HL-60 (cell line): ENCODE measurements around the gene GABBR1.
A peak's percentile ranks its signal among the peaks of the same experiment; 100 is the strongest.

Source experiments
- DNase-seq, 2 experiments: peaks; one replicate each; pipeline ENCODE4 v3.0.0-alpha.2; 2010 to 2020; ENCODE audit warnings: low read depth in 1 of 2, low spot score in 1 of 2
- H3K27ac ChIP-seq: fragments of 250-450 bp; sonication (Bioruptor Pico); replicated peaks from 2 replicates; pipeline ENCODE4 v1.5.1; 2020; ENCODE audit warnings: mild to moderate bottlenecking, moderate library complexity
- H3K27me3 ChIP-seq: fragments of 250-450 bp; sonication (Bioruptor Pico); 2 replicates; pipeline ENCODE4 v1.5.1; 2021; ENCODE audit warnings: mild to moderate bottlenecking, moderate library complexity; ENCODE audit not compliant: insufficient read depth, poor library complexity, severe bottlenecking
- H3K4me3 ChIP-seq: replicated peaks from 2 replicates; pipeline ENCODE4 v1.5.1; 2011; ENCODE audit warnings: mild to moderate bottlenecking, control low read depth, low read length; ENCODE audit not compliant: insufficient read depth
- CTCF ChIP-seq: IDR thresholded peaks from one replicate; pipeline ENCODE4 v1.5.1; 2011; ENCODE audit warnings: low read length, control low read depth, inconsistent platforms; ENCODE audit not compliant: insufficient read depth
- GABPA ChIP-seq: IDR thresholded peaks from 2 replicates; pipeline ENCODE4 v1.6.1; 2012; ENCODE audit warnings: low read depth
- POLR2AphosphoS5 ChIP-seq: IDR thresholded peaks from 2 replicates; pipeline ENCODE4 v1.6.1; 2012; ENCODE audit warnings: low read depth
- REST ChIP-seq: IDR thresholded peaks from 2 replicates; pipeline ENCODE4 v1.6.1; 2012; ENCODE audit warnings: low read depth; ENCODE audit not compliant: insufficient replicate concordance
- SPI1 ChIP-seq: IDR thresholded peaks from 2 replicates; pipeline ENCODE4 v1.6.1; 2012; ENCODE audit warnings: low read depth, mild to moderate bottlenecking, borderline replicate concordance
- long read RNA-seq: library from polyadenylated mRNA; unstranded; transcript quantifications from one replicate; pipeline ENCODE4 v2.0.0, GENCODE V29; 2020

The GABBR1 gene
- long read RNA-seq = 0 reads

- H3K27ac ChIP-seq = no peak within 1 kb of the TSS
- TF ChIP-seq SPI1 (no peak), CTCF (no peak), REST (peak; percentile 62), POLR2AphosphoS5 (no peak), GABPA (no peak)
- peaks cover 52% of the 10 kb centered on the region for H3K27me3 ChIP-seq
- peak within 1 kb of the TSS; percentile 28 for H3K4me3 ChIP-seq
- DNase-seq = peak in 1 of 2 experiments; percentile 14
Measured at GRCh38 chr6:29632789-29633533, at the start of gene GABBR1. Gene GABBR1 (minus strand): TSS chr6:29633183. CDS start chr6:29632385, 798 bp downstream.

- TF ChIP-seq GABPA (no peak), REST (no peak), SPI1 (no peak), CTCF (no peak), POLR2AphosphoS5 (no peak)
- Histone ChIP-seq H3K27me3 (peaks cover 13% of the 10 kb centered on the region), H3K4me3 (no peak overlapping the region), H3K27ac (no peak overlapping the region)
- no peak for DNase-seq
Measured at GRCh38 chr6:29681811-29682210, 48.8 kb upstream of the GABBR1 start.

GRCh38 chr6:29680904-29681303 is 47.9 kb upstream of the GABBR1 start, which contains the start of gene ZFP57:
Gene ZFP57 (minus strand): TSS chr6:29681152. CDS start chr6:29677003, 4,149 bp downstream.
- Histone ChIP-seq H3K4me3 (no peak within 1 kb of the TSS), H3K27ac (no peak within 1 kb of the TSS), H3K27me3 (peaks cover 13% of the 10 kb centered on the region)
- no peak for DNase-seq
- no peak for TF ChIP-seq REST
- no peak for TF ChIP-seq POLR2AphosphoS5
- no peak for TF ChIP-seq SPI1
- TF ChIP-seq GABPA = no peak
- no peak for TF ChIP-seq CTCF
